SU-DHL-6 (cell line): ENCODE results near the gene ANKRD13A.

Experiments
- CTCF ChIP-seq: fragments of 200-600 bp; sonication (generic); IDR thresholded peaks from one replicate; pipeline ENCODE4 v1.5.1; 2017; ENCODE audit warnings: antibody characterized with exemption, mild to moderate bottlenecking, low read length, moderate library complexity; ENCODE audit not compliant: insufficient read depth, poor library complexity, severe bottlenecking
- EZH2phosphoT487 ChIP-seq: fragments of 200-600 bp; sonication (generic), shearing (Covaris generic); conservative IDR thresholded peaks from 2 replicates; pipeline ENCODE4 v1.6.1; 2018; ENCODE audit warnings: mild to moderate bottlenecking, antibody characterized with exemption, low read length, moderate library complexity, mixed read lengths

- no peak for TF ChIP-seq CTCF
- TF ChIP-seq EZH2phosphoT487 = no peak
Measured at GRCh38 chr12:110080410-110080809, 81.2 kb downstream of the ANKRD13A start.
